AG09309 (cell line): ENCODE results near the gene MRPS14.

Experiments used
- DNase-seq: peaks from one replicate; pipeline ENCODE4 v3.0.0-alpha.2; 2010; ENCODE audit warnings: low read depth
- H3K4me3 ChIP-seq: 2 replicates; pipeline ENCODE4 v1.5.1; 2011; ENCODE audit warnings: mild to moderate bottlenecking, low read depth, low read length, moderate library complexity; ENCODE audit not compliant: control insufficient read depth
- TF ChIP-seq, protein P1 (sequence below): IDR thresholded peaks from 2 replicates; pipeline ENCODE4 v1.5.1; 2011; ENCODE audit warnings: mild to moderate bottlenecking, low read depth, low read length, inconsistent platforms; ENCODE audit not compliant: insufficient read depth, control insufficient read depth; ENCODE audit errors: missing control alignments

MRPS14 gene

DNA sequence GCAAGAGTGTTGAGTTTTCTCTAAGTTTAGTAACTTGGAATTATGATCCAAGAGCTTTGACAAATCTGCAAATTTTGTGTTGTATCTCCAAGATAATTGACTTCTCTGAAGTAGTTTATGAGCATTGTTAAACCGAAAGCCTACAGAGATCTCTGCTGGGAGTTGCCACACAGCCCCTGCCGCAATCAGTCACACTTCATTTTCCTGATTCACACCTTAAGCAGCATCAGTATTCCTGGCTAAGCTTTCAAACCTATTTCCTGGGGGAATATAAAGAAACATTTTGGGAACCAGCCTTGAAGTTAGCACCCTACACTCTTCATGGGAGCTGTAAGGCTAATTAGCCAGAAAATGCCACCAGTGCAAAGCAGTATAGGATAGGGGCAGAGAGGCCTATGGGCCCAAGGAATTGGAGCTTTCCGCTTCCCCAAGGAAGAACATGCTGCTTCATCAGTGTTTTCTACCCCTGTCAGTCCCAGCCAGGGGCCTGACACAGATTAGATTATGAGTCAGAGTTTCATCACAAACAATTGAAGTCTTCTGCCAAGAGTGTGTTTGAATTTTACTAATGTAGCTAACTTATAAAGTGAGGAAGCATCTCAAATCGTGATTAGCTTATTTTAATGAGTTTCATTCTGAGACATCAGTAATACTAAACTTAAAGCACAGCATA is 46.7 kb downstream of the MRPS14 start:
- TF ChIP-seq, protein P1, sequence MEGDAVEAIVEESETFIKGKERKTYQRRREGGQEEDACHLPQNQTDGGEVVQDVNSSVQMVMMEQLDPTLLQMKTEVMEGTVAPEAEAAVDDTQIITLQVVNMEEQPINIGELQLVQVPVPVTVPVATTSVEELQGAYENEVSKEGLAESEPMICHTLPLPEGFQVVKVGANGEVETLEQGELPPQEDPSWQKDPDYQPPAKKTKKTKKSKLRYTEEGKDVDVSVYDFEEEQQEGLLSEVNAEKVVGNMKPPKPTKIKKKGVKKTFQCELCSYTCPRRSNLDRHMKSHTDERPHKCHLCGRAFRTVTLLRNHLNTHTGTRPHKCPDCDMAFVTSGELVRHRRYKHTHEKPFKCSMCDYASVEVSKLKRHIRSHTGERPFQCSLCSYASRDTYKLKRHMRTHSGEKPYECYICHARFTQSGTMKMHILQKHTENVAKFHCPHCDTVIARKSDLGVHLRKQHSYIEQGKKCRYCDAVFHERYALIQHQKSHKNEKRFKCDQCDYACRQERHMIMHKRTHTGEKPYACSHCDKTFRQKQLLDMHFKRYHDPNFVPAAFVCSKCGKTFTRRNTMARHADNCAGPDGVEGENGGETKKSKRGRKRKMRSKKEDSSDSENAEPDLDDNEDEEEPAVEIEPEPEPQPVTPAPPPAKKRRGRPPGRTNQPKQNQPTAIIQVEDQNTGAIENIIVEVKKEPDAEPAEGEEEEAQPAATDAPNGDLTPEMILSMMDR = no peak
- no peak for DNase-seq
- no peak overlapping the region for H3K4me3 ChIP-seq

DNA sequence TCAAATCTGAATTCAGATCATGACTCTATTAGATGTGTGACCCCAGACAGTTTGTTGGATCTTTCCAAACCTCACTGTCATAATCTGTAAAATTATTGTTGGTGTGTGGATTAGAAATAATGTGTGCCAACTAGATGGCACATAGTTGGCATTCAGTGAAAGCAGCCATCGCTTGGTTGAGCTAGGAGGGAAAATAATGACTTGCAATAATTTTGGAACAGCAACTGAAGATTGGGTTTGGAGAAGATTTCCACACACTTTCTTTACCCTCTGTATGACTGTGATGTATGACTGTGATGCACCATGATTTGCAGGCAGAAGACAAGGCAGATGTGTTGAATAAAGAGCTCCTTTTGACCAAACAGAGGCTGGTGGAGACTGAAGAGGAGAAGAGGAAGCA is 47.5 kb downstream of the MRPS14 start:
- TF ChIP-seq, protein P1 = no peak
- DNase-seq = no peak

DNA sequence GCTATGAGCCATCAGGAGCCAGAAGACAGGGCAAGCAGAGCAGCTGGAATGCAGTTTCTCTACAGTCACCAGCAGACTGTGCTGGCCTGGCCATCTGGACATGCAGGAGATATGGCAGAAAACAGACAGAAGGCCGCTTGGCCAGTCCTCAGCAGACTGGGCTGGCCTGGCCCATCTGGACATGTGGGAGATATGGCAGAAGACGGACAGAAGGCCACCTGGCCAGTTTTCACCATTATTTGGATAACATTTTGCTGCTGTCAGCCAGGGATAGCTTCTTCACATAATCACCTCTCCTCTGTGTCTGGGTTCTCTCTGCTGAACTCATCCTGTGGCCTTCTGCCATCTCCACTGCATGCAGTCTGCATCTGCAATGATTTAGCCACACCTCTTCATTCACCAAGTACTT is 48.5 kb downstream of the MRPS14 start:
- no peak overlapping the region for H3K4me3 ChIP-seq
- TF ChIP-seq, protein P1 = no peak

More for the DNA sequence above, 47.5 kb downstream of the MRPS14 start:
- no peak overlapping the region for H3K4me3 ChIP-seq

DNA sequence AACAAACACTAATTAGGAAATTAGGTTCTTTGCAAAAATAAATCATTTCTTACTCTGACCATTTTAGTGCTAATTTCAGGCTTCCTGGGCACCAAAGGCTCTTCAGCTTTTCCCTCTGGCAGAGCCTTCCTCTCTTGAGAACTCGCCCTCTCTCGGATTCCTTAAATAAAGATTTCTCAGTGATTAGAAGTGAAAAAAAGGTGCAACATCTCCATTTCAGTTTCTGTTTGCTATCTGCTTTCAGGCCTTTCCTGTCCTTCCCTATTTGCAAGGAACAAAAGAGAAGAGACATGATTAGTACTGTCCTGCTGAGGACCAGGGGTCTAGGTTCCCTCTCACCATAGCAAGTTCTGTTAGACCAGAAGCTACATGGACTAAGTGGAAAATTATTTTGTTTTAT is 51.3 kb downstream of the MRPS14 start:
- TF ChIP-seq, protein P1 = no peak
- no peak for DNase-seq
- H3K4me3 ChIP-seq = no peak overlapping the region

More for the DNA sequence above, 48.5 kb downstream of the MRPS14 start:
- DNase-seq = no peak

DNA sequence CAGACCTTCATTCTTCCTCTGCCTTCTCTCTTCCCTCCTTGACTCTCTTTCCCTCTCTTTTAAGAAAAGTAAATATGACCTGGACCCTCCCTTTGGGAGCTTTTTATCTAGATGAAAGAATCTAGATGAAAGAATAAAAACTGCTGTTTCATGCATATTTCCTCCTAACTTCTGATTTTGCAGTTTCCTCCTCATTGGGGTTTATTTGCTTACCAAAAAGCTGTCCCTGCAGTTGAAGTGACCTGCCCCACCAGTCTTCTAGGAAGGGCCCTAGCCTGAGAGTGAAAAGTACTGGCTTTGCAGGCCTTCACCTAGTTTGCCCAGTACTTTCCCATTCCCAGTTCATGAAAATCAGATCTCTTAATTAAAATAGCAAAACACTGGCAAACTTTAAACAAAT is 51.8 kb downstream of the MRPS14 start:
- TF ChIP-seq, protein P1 = no peak
- H3K4me3 ChIP-seq = no peak overlapping the region
- no peak for DNase-seq

DNA sequence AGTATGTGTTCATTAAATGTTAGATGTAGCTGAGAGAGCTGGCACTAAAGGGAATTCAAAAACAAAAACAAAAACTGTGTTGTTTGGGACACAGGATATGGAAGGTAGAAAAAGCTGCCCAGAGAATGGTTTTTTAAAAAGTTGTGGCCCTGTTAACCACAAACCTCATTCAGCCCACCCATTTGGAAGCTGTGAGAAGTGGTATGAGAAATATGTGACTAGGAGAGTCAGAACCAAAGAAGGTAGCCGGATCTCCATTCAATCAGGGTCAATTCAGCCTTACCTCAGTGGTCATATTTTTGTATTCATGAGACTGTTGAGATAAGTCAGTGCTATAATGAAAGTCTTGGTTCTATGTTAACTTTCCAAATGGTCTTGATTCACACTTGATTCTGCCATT is 53.2 kb downstream of the MRPS14 start:
- TF ChIP-seq, protein P1 = no peak
- H3K4me3 ChIP-seq = no peak overlapping the region
- no peak for DNase-seq

DNA sequence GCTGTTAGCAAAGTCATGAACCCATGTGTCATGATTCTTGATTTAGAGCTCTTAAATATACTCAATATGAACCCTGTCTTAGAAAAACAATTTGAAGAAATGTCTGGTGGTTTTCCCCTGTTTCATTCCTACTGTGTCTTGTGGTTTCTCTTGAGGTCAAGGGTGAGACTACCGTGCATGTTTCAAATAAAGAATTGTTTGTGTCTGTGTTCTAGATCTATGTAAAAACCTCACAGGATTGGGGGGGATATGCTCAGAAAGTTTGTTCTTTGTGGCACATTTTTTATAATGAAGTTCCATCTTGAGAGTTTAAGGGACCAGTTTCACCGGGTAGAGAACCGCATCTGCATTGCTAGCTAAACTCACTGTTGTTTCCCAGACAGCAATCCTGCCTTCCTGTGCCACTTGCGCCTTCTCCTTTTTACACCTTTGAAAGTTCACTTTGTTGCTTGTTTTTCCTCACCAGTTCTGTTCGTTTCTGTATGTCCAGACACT is 54.4 kb downstream of the MRPS14 start:
- TF ChIP-seq, protein P1 = no peak
- peak; percentile 37 for DNase-seq

More for the DNA sequence above, 54.4 kb downstream of the MRPS14 start:
- H3K4me3 ChIP-seq = no peak overlapping the region
